Stimulated activated naive CD8-positive, alpha-beta T cell treated with anti-CD3 and anti-CD28 coated beads, Interleukin-15, amount 100 ng/mL, for 72 hours (primary cell): ENCODE measurements around the gene KANSL1.
"Not testable (repeated sequence)": the region's sequence is repeated elsewhere in the genome, so short reads cannot be mapped to it uniquely, and the experiment has no call there.

Source experiments
- ATAC-seq: fragments of 150-1000 bp; cut with Tn5 transposase; 2 replicates; pipeline ENCODE4 v1.10.0; 2021; ENCODE audit warnings: mild to moderate bottlenecking, moderate library complexity
- DNase-seq, 2 donors: peaks; one replicate each; pipeline ENCODE4 v3.0.0; 2021 to 2022
- H3K27ac Mint-ChIP-seq, 2 donors: one replicate each; pipeline ENCODE4 v1.8.0; 2022; ENCODE audit warnings: mild to moderate bottlenecking in 2 of 2, mixed read lengths in 2 of 2, moderate library complexity in 2 of 2
- H3K27me3 Mint-ChIP-seq: one replicate; pipeline ENCODE4 v1.8.0; 2022; ENCODE audit warnings: mixed read lengths
- H3K4me1 Mint-ChIP-seq: one replicate; pipeline ENCODE4 v1.8.0; 2022; ENCODE audit warnings: mild to moderate bottlenecking, mixed read lengths
- H3K4me3 Mint-ChIP-seq, 2 donors: one replicate each; pipeline ENCODE4 v1.8.0; 2022; ENCODE audit warnings: mild to moderate bottlenecking in 2 of 2, mixed read lengths in 2 of 2, moderate library complexity in 1 of 2
- H3K9me3 Mint-ChIP-seq, 2 donors: one replicate each; pipeline ENCODE4 v1.8.0; 2022; ENCODE audit warnings: mixed read lengths in 2 of 2

Gene KANSL1, protein sequence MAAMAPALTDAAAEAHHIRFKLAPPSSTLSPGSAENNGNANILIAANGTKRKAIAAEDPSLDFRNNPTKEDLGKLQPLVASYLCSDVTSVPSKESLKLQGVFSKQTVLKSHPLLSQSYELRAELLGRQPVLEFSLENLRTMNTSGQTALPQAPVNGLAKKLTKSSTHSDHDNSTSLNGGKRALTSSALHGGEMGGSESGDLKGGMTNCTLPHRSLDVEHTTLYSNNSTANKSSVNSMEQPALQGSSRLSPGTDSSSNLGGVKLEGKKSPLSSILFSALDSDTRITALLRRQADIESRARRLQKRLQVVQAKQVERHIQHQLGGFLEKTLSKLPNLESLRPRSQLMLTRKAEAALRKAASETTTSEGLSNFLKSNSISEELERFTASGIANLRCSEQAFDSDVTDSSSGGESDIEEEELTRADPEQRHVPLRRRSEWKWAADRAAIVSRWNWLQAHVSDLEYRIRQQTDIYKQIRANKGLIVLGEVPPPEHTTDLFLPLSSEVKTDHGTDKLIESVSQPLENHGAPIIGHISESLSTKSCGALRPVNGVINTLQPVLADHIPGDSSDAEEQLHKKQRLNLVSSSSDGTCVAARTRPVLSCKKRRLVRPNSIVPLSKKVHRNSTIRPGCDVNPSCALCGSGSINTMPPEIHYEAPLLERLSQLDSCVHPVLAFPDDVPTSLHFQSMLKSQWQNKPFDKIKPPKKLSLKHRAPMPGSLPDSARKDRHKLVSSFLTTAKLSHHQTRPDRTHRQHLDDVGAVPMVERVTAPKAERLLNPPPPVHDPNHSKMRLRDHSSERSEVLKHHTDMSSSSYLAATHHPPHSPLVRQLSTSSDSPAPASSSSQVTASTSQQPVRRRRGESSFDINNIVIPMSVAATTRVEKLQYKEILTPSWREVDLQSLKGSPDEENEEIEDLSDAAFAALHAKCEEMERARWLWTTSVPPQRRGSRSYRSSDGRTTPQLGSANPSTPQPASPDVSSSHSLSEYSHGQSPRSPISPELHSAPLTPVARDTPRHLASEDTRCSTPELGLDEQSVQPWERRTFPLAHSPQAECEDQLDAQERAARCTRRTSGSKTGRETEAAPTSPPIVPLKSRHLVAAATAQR (N-terminal part only)

DNA sequence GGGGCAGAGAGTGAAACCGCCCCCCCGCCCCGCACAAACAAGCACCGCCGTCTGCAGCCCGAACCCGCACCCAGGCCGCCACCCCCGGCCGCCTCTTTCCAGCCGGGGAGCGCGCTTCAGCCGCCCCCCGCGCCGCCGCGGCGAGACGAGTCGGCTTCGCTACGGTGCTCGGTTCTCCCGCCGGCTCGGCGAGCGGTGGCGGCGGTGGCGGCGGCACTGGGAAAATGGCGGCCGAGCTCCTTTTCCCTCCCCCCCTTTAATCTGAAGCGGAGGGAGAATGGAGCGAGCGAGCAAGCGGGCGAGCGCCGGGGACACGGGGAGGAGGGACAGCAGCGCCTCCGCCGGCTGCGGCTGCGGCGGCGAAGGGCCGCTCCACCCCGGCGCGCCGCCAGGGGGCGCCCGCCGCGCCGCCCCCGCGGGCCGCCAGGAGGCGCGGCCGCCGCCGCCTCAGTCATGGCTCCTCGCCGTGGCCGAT, at the start of gene KANSL1:
KANSL1 (minus strand) TSS at position 279 of the 475 bp plus-strand sequence. CDS start 21,286 bp downstream, outside the sequence.
- Mint-ChIP-seq H3K4me3 (peak within 1 kb of the TSS; percentile 89 to 91), H3K27me3 (no peaks in the 10 kb centered on the region), H3K4me1 (peaks cover 63% of the 10 kb centered on the region), H3K27ac (peak within 1 kb of the TSS; percentile 96 to 98), H3K9me3 (no peaks in the 10 kb centered on the region)
- peak in 1 of 2 donors; percentile 90 for DNase-seq
- peak; percentile 72 for ATAC-seq

DNA sequence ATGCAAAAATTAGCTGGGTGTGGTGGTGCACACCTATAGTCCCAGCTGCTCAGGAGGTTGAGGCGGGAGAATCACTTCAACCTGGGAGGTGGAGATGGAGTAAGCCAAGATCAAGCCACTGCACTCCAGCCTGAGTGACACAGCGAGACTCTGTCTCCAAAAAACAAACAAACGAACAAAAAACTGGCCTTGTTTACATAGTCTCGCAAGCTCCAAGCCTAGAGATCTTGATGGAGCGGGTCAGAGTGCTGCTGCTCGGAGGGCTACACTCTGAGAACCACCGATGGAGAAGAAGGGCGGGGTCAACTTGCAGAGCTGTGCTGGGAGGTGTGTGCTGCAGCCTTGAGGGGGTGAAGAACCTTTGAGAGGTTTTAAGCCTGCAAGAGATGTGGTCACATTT, 38.1 kb upstream of the KANSL1 start:
- H3K9me3 Mint-ChIP-seq, H3K27ac Mint-ChIP-seq, H3K27me3 Mint-ChIP-seq, DNase-seq, ATAC-seq, H3K4me1 Mint-ChIP-seq, H3K4me3 Mint-ChIP-seq: not testable (repeated sequence)

DNA sequence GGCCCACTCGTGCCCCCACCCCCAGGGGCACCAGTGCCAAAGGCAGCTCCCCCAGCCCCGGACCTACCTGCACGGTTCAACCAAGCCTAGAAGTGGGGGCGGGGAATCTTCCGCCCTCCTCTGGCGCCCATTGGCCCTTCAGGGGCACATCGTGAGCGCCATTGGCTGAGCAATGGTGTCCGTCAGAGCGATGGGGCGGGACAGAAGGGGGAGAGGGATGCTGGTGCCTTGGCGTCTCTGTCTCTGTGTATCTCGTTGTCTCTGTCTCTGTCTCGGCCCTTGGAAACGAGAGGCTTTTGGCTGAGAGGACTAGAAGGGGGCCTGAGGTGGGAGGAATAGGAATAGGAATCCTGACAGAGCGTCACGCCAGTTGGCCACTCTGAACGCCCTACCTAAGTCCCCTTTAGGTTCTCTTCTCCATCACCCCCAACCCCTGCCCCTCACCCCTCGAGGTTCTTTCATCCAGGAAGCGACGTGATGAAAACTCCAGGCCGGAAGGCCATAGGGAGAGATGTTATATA, 32.1 kb upstream of the KANSL1 start:
- DNase-seq = peak; percentile 98 to 99
- H3K9me3 Mint-ChIP-seq, H3K27me3 Mint-ChIP-seq, H3K4me1 Mint-ChIP-seq: not testable (repeated sequence)
- peak overlapping the region; percentile 90 to 95 for H3K27ac Mint-ChIP-seq
- peak overlapping the region; percentile 94 for H3K4me3 Mint-ChIP-seq
- peak; percentile 100 for ATAC-seq

DNA sequence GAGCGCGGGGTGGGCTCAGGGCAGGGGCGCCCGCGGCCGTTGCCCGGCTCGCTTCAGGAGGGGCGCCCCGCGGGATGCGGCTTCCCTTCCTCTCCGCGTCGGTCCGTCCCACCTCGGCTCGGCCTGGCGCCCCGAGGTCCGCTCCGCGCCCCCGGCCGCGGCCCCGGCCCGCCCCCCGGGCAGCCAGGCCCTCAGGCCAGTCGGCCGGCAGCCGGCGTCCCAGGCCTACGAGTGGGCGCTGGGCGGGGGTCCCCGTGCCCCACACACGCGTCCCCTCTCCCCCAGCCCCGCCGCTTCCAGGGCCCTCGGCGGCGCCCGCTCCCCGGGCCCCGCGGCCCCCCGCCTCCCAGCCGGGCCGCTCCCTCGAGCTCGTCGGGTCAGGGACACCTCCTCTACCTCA, 31.6 kb upstream of the KANSL1 start:
- not testable (repeated sequence) for H3K9me3 Mint-ChIP-seq, H3K27ac Mint-ChIP-seq, DNase-seq, H3K4me1 Mint-ChIP-seq, H3K27me3 Mint-ChIP-seq
- peak overlapping the region; percentile 94 for H3K4me3 Mint-ChIP-seq
- peak; percentile 62 for ATAC-seq

DNA sequence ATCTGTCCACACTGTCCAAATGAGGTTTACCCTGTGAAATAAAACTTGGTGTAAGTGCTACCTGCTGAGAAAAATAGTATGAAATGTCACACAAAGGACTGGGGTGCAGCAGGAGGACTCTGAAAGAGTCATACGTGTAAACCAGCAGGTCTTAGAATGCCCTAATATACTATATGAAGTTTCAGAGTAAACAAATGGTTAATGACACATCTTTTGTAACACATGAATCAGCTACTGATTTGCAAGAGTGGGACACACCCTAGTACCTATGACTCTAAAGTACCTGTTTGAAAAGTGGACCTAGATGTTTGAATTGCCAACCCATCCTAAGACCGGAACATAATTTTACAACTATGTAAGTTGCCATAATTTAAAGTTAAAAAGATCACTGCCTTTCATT, 29.8 kb upstream of the KANSL1 start:
- ATAC-seq = peak; percentile 52
- H3K9me3 Mint-ChIP-seq, DNase-seq, H3K4me1 Mint-ChIP-seq, H3K27ac Mint-ChIP-seq, H3K4me3 Mint-ChIP-seq, H3K27me3 Mint-ChIP-seq: not testable (repeated sequence)

DNA sequence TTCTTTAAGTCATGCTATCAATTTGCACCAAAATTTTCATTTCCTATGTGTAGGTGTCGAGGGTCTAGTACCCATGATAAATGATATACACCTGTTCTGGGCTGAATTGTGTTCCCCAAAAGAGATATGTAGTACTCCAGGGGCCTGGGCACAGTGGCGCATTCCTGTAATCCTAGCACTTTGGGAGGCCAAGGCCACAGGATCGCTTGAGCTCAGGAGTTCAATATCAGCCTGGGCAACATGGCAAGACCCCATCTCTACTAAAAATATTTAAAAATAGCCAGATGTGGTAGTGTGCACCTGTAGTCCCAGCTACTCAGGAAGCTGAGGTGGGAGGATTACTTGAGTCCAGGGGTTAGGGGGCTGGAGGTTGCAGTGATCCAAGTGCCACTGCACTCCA, 23.5 kb upstream of the KANSL1 start:
- no peak for ATAC-seq
- H3K4me1 Mint-ChIP-seq = peaks cover 33% of the 10 kb centered on the region

DNA sequence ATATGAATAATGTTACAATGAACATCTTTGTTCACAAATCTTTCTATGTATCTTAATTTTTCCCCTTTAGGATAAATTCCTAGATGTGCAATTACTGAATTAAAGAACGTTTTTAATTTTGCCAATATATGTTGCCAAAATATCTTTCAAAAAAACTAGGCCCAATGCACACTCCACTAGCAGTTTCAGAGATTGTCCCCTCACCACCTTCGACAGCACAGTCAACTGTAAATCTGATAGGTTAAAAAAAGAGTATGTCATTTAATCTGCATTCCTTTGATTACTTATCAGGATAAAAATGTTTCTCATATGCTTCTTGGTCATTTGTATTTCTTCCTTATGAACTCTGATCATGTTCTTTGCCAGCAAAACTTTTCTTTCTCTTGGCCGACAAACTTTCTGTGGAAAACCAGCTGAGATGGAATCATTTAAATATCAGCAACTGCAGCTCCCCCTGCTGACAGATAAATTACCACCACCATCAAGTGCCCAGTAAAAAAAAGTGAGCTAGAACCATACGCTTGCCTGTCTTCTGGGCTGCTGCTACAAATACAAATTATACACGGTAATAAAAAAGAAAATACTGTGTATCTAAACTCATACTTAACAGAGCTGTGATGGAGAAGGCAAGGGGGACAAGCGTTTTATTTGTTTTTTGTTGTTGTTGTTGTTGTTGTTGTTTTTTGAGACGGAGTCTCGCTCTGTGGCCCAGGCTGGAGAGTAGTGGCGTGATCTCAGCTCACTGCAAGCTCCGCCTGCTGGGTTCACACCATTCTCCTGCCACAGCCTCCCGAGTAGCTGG, 19.6 kb upstream of the KANSL1 start:
- ATAC-seq (peak; percentile 79), DNase-seq (peak; percentile 31 to 49)
- H3K27ac Mint-ChIP-seq = peak overlapping the region in 1 of 2 donors; percentile 68
- H3K9me3 Mint-ChIP-seq = no peaks in the 10 kb centered on the region
- H3K4me3 Mint-ChIP-seq = no peak overlapping the region
- no peaks in the 10 kb centered on the region for H3K27me3 Mint-ChIP-seq
- peaks cover 58% of the 10 kb centered on the region for H3K4me1 Mint-ChIP-seq

More for the DNA sequence above, 23.5 kb upstream of the KANSL1 start:
- H3K27me3 Mint-ChIP-seq = no peaks in the 10 kb centered on the region
- no peaks in the 10 kb centered on the region for H3K9me3 Mint-ChIP-seq
- H3K27ac Mint-ChIP-seq = no peak overlapping the region
- H3K4me3 Mint-ChIP-seq = no peak overlapping the region
- DNase-seq = no peak

DNA sequence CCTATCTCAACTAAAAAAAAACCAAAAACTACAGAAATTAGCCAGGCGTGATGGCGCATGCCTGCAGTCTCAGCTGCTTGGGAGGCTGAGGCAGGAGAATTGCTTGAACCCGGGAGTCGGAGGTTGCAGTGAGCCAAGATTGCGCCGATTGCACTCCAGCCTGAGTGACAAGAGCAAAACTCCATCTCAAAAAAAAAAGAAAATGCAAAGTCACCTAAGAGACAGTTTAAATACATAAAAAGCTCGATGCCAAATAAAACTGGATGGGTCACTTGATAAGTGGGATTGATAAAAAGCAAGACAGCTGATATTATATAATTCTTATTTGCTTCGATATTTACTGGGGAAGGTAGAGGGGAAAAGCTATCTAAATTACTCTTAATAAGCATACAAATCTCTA, 15.8 kb upstream of the KANSL1 start:
- DNase-seq (no peak), ATAC-seq (no peak)
- no peak overlapping the region for H3K27ac Mint-ChIP-seq
- H3K27me3 Mint-ChIP-seq = no peaks in the 10 kb centered on the region
- peaks cover 60% of the 10 kb centered on the region for H3K4me1 Mint-ChIP-seq
- no peak overlapping the region for H3K4me3 Mint-ChIP-seq
- H3K9me3 Mint-ChIP-seq = peaks cover 0 to 6% of the 10 kb centered on the region in 2 donors

DNA sequence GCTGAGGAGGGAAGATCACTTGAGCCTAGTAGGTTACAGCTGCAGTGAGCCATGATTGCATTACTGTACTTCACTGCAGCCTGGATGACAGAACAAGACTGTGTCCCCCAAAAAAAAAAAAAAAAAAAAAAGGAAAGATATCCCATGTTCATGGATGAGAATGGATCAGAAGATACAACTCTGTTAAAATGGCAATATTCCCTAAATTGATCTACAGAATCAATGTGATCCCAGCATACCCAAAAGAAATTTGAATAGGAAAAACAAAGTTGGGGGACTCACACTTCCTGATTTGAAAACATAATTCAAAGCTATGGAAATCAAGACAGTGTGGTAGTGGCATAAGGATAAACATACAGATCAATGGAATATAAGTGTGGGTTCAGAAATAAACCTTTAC, 12.7 kb upstream of the KANSL1 start:
- Mint-ChIP-seq H3K4me1 (peaks cover 68% of the 10 kb centered on the region), H3K27ac (peak overlapping the region in 1 of 2 donors; percentile 47), H3K9me3 (peaks cover 0 to 6% of the 10 kb centered on the region in 2 donors), H3K4me3 (no peak overlapping the region), H3K27me3 (no peaks in the 10 kb centered on the region)
- DNase-seq (no peak), ATAC-seq (no peak)

DNA sequence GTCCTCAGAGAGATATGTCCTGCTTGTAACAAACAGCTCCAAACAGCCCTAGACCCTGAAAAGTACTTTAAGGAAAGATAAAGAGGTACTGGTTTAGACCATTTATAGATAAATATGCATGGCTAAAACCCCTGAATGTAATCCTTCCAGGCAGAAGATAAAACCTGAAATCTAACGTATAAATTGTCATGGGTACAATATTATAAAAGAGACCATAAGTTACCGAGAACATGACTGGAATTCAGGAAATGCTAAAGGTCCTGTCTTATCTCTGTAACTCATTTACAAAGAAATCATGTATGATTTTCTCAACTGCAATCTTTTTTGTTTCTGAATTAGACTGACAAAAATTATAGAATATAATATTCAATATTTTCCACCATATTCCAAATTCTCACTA, 9.2 kb upstream of the KANSL1 start:
- Mint-ChIP-seq H3K27ac (no peak overlapping the region), H3K4me1 (peaks cover 67% of the 10 kb centered on the region), H3K27me3 (no peaks in the 10 kb centered on the region), H3K9me3 (peaks cover 0 to 6% of the 10 kb centered on the region in 2 donors), H3K4me3 (no peak overlapping the region)
- DNase-seq (no peak), ATAC-seq (no peak)

DNA sequence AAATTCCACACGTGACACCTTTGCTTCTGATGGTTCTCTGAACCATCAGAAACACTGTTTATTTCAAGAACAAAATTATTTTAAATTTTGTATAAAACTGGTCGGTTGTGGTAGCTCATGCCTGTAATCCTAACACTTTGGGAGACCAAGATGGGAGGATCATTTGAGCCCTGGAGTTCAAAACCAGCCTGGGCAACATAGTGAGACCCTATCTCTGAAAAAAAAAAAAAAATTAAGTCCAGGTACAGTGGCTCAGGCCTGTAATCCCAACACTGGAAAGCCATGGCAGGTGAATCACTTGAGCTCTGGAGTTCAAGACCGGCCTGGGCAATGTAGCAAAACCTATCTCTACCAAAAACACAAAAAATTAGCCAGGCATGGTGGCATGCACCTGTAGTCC, 8.3 kb upstream of the KANSL1 start:
- Mint-ChIP-seq H3K27ac (no peak overlapping the region), H3K9me3 (peaks cover 0 to 6% of the 10 kb centered on the region in 2 donors), H3K4me1 (peaks cover 74% of the 10 kb centered on the region)

DNA sequence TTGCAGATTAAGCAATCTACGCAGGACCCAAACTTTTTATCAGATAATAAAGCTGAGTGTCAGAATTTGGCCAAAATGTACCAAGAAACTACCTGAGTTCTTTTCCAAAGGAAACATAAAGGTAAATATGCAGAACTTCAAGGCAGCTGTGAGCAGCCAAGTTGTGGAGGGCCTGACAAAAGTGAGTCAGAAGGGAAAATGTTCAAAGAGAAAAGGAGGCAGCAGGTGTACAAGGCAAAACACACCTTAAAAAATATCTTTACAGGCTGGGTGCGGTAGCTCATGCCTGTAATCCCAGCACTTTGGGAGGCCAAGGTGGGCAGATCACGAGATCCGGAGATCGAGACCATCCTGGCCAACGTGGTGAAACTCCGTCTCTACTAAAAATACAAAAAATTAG, 7.0 kb upstream of the KANSL1 start:
- H3K27me3 Mint-ChIP-seq = no peaks in the 10 kb centered on the region
- H3K4me1 Mint-ChIP-seq = peaks cover 78% of the 10 kb centered on the region
- DNase-seq (no peak), ATAC-seq (no peak)
- no peaks in the 10 kb centered on the region for H3K9me3 Mint-ChIP-seq
- H3K4me3 Mint-ChIP-seq = no peak overlapping the region
- no peak overlapping the region for H3K27ac Mint-ChIP-seq

More for the DNA sequence above, 8.3 kb upstream of the KANSL1 start:
- Mint-ChIP-seq H3K27me3 (no peaks in the 10 kb centered on the region), H3K4me3 (no peak overlapping the region)
- DNase-seq = no peak
- no peak for ATAC-seq

DNA sequence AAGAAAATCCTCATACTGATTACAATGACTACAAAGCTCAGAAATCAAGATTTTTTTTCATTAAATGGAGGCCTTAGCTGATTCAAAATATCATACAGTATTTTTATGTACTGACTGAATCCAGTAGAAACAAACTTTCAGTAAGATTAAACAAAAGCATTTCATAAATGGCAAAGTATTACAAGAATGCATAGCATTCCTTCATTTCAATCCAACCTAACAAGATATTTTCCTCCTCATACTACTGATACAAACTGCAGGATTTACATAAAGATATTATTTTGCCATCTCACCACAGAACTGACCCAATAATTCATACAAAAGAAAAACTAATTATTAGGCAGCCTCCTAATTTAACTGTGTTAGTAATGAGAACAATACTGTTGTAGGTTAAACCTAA, 6.2 kb upstream of the KANSL1 start:
- H3K27ac Mint-ChIP-seq = no peak overlapping the region
- no peak for ATAC-seq
- H3K27me3 Mint-ChIP-seq = no peaks in the 10 kb centered on the region
- peaks cover 79% of the 10 kb centered on the region for H3K4me1 Mint-ChIP-seq
- H3K4me3 Mint-ChIP-seq = no peak overlapping the region
- DNase-seq = no peak
- no peaks in the 10 kb centered on the region for H3K9me3 Mint-ChIP-seq

DNA sequence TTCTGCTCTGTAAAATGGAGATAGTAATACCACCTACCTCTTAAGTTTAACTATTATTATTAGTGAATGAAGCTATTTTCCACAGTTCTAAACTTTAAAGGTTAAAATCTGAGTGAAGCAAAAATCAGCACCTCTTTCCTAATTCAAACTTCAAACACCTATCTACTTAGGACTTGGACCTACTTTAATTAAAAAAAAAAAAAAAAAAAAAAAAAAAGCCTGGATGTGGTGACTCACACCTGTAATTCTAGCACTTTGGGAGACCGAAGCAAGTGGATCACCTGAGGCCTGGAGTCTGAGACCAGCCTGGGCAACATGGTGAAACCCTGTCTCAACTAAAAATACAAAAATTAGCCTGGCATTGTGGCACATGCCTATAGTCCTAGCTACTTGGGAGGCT, 5.0 kb upstream of the KANSL1 start:
- no peak for ATAC-seq
- Mint-ChIP-seq H3K27me3 (no peaks in the 10 kb centered on the region), H3K9me3 (no peaks in the 10 kb centered on the region), H3K27ac (no peak overlapping the region), H3K4me1 (peaks cover 76% of the 10 kb centered on the region), H3K4me3 (no peak overlapping the region)
- no peak for DNase-seq

DNA sequence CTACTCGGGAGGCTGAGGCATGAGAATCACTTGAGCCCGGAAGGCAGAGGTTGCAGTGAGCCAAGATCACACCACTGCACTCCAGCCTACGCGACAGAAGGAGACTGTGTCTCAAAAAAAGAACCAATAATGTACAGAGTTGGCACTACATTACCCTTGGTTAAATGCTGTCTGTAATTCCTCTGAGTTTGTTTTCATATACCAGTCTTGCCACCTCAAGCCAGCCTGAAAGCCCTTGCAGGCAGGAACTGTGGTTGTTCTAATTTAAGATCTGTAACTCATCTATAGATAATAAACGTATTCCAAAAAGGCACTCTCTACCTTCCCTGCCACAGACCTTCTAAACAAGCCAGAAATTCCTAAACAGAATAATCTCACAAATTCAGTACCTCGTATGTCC, 4.3 kb upstream of the KANSL1 start:
- Mint-ChIP-seq H3K9me3 (no peaks in the 10 kb centered on the region), H3K27me3 (no peaks in the 10 kb centered on the region), H3K4me1 (peaks cover 71% of the 10 kb centered on the region), H3K27ac (no peak overlapping the region), H3K4me3 (peak overlapping the region in 1 of 2 donors; percentile 8)
- ATAC-seq (no peak), DNase-seq (no peak)
